ENCODE measurements around the gene PNPLA7. TPM values are rescaled to one million over a fixed set of nuclear protein-coding genes. Genes with fewer than 3 reads are reported as not detected.
A peak's percentile ranks its signal among the peaks of the same experiment; 100 is the strongest.
"Not testable (repeated sequence)": the region's sequence is repeated elsewhere in the genome, so short reads cannot be mapped to it uniquely, and the experiment has no call there.

PNPLA7 gene
- total RNA-seq, 2 donors from 2014 or later = 1.2 to 7.1 TPM

DNA sequence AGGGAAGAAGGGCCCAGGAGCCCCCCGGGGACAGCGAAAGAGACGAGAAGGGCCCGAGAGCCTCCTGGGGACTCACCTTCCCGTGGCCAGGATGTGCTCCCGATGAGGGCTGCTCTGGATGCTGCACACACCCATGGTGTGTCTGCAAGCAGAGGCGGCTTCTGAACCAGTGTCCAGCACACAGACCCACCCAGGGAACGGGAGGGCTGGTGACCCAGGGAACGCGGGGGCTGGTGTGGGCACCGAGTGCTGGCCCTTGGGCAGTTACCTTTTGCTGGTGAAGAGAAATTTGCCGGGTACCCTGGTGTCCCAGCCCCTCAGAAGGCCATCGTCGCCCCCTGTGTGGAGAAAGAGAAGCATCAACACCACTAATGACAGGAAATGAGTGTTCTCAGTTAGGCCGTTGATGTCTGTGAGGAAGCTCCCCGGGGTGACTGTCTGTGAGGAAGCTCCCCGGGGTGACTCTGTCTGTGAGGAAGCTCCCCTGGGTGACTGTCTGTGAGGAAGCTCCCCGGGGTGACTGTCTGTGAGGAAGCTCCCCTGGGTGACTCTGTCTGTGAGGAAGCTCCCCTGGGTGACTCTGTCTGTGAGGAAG, 14.7 kb upstream of the PNPLA7 start:
- ATAC-seq (peak; percentile 36 to 51), DNase-seq (ENCODE audit: low spot score) (no peak)
- peaks cover 0 to 18% of the 10 kb centered on the region in 2 donors for H3K4me1 Mint-ChIP-seq (ENCODE audit: low read depth in 2 of 2)
- no peaks in the 10 kb centered on the region for H3K27me3 Mint-ChIP-seq
- H3K27ac Mint-ChIP-seq = peak overlapping the region in 1 of 2 donors; percentile 47
- H3K9me3 Mint-ChIP-seq = no peaks in the 10 kb centered on the region
- H3K4me3 Mint-ChIP-seq = no peak overlapping the region
- H3K36me3 Mint-ChIP-seq = peaks cover 8% of the 10 kb centered on the region

- no peaks in the 10 kb centered on the region for H3K27me3 Mint-ChIP-seq
- H3K36me3 Mint-ChIP-seq = peaks cover 13% of the 10 kb centered on the region
- peak overlapping the region in 1 of 2 donors; percentile 47 for H3K27ac Mint-ChIP-seq
- H3K9me3 Mint-ChIP-seq = no peaks in the 10 kb centered on the region
- DNase-seq (ENCODE audit: low spot score) (no peak), ATAC-seq (no peak)
- H3K4me3 Mint-ChIP-seq = no peak overlapping the region
- peaks cover 0 to 14% of the 10 kb centered on the region in 2 donors for H3K4me1 Mint-ChIP-seq (ENCODE audit: low read depth in 2 of 2)
Observed at GRCh38 chr9:137564134-137564533, 13.9 kb upstream of the PNPLA7 start.

- H3K27ac Mint-ChIP-seq = no peak overlapping the region
- H3K27me3 Mint-ChIP-seq = no peaks in the 10 kb centered on the region
- no peak for DNase-seq (ENCODE audit: low spot score)
- H3K36me3 Mint-ChIP-seq = peaks cover 14% of the 10 kb centered on the region
- H3K4me1 Mint-ChIP-seq (ENCODE audit: low read depth in 2 of 2) = peaks cover 0 to 10% of the 10 kb centered on the region in 2 donors
- H3K4me3 Mint-ChIP-seq = no peak overlapping the region
- H3K9me3 Mint-ChIP-seq = no peaks in the 10 kb centered on the region
- ATAC-seq = no peak
Observed at GRCh38 chr9:137558127-137558526, 7.9 kb upstream of the PNPLA7 start.

- no peak overlapping the region for H3K4me3 Mint-ChIP-seq
- H3K27ac Mint-ChIP-seq = no peak overlapping the region
- H3K36me3 Mint-ChIP-seq = peaks cover 14% of the 10 kb centered on the region
- peaks cover 5 to 12% of the 10 kb centered on the region in 2 donors for H3K4me1 Mint-ChIP-seq (ENCODE audit: low read depth in 2 of 2)
- H3K27me3 Mint-ChIP-seq = no peaks in the 10 kb centered on the region
- ATAC-seq (no peak), DNase-seq (ENCODE audit: low spot score) (no peak)
- H3K9me3 Mint-ChIP-seq = no peaks in the 10 kb centered on the region
Observed at GRCh38 chr9:137556069-137556838, 6.1 kb upstream of the PNPLA7 start.

GRCh38 chr9:137555179-137555578, 5.0 kb upstream of the PNPLA7 start:
- no peak overlapping the region for H3K4me3 Mint-ChIP-seq
- DNase-seq (ENCODE audit: low spot score) = no peak
- no peak overlapping the region for H3K27ac Mint-ChIP-seq

GRCh38 chr9:137554349-137554748, 4.1 kb upstream of the PNPLA7 start:
- Mint-ChIP-seq H3K9me3 (no peaks in the 10 kb centered on the region), H3K27ac (no peak overlapping the region), H3K27me3 (no peaks in the 10 kb centered on the region), H3K36me3 (peaks cover 8% of the 10 kb centered on the region), H3K4me3 (no peak overlapping the region), H3K4me1 (ENCODE audit: low read depth in 2 of 2) (peaks cover 5 to 19% of the 10 kb centered on the region in 2 donors)
- ATAC-seq (no peak), DNase-seq (ENCODE audit: low spot score) (no peak)

More at GRCh38 chr9:137555179-137555578, 5.0 kb upstream of the PNPLA7 start:
- H3K4me1 Mint-ChIP-seq (ENCODE audit: low read depth in 2 of 2) = peaks cover 5 to 14% of the 10 kb centered on the region in 2 donors
- no peaks in the 10 kb centered on the region for H3K27me3 Mint-ChIP-seq
- H3K9me3 Mint-ChIP-seq = no peaks in the 10 kb centered on the region
- no peak for ATAC-seq
- peaks cover 14% of the 10 kb centered on the region for H3K36me3 Mint-ChIP-seq

DNA sequence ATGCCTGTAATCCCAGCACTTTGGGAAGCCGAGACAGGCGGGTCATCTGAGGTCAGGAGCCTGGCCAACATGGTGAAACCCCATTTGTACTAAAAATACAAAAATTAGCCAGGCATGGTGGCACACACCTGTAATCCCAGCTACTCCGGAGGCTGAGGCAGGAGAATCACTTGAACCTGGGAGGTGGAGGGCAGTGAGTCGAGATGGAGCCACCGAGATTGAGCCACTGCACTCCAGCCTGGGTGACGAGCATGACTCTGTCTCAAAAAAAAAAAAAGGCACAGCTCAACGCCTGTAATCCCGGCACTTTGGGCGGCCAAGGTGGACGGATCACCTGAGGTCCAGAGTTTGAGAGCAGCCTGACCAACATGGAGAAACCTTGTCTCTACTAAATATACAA, 3.5 kb upstream of the PNPLA7 start:
- not testable (repeated sequence) for H3K27me3 Mint-ChIP-seq, H3K36me3 Mint-ChIP-seq, H3K27ac Mint-ChIP-seq

DNA sequence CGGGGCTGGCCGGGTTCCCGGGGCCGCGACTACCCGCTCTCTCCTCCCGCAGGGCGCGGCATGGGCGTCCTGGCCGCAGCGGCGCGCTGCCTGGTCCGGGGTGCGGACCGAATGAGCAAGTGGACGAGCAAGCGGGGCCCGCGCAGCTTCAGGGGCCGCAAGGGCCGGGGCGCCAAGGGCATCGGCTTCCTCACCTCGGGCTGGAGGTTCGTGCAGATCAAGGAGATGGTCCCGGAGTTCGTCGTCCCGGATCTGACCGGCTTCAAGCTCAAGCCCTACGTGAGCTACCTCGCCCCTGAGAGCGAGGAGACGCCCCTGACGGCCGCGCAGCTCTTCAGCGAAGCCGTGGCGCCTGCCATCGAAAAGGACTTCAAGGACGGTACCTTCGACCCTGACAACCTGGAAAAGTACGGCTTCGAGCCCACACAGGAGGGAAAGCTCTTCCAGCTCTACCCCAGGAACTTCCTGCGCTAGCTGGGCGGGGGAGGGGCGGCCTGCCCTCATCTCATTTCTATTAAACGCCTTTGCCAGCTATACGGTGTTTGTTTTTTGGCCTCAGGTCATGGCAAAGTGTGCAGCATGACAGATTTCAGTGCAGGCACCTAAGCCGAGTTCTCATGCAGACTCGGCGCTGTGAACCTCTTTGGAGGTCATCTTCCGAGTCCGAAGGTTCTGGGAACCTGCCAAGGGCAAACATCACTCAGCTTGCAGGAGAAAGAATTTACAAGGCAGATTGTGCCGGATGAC, 2.0 kb upstream of the PNPLA7 start:
- peaks cover 8% of the 10 kb centered on the region for H3K36me3 Mint-ChIP-seq
- peak overlapping the region; percentile 91 for H3K4me3 Mint-ChIP-seq
- DNase-seq (ENCODE audit: low spot score) (no peak), ATAC-seq (peak; percentile 1 to 10)
- H3K9me3 Mint-ChIP-seq = no peaks in the 10 kb centered on the region
- peaks cover 5 to 19% of the 10 kb centered on the region in 2 donors for H3K4me1 Mint-ChIP-seq (ENCODE audit: low read depth in 2 of 2)
- H3K27ac Mint-ChIP-seq = peak overlapping the region; percentile 51 to 75
- no peaks in the 10 kb centered on the region for H3K27me3 Mint-ChIP-seq

More for the DNA sequence above, 3.5 kb upstream of the PNPLA7 start:
- not testable (repeated sequence) for H3K4me3 Mint-ChIP-seq; ATAC-seq; H3K9me3 Mint-ChIP-seq; DNase-seq (ENCODE audit: low spot score)
- peaks cover 5 to 19% of the 10 kb centered on the region in 2 donors for H3K4me1 Mint-ChIP-seq (ENCODE audit: low read depth in 2 of 2)

- Mint-ChIP-seq H3K27ac (peak within 1 kb of the TSS; percentile 51 to 75), H3K4me1 (ENCODE audit: low read depth in 2 of 2) (peaks cover 5 to 19% of the 10 kb centered on the region in 2 donors), H3K4me3 (peak within 1 kb of the TSS; percentile 91), H3K9me3 (no peaks in the 10 kb centered on the region), H3K27me3 (no peaks in the 10 kb centered on the region), H3K36me3 (peaks cover 8% of the 10 kb centered on the region)
- ATAC-seq (peak; percentile 97), DNase-seq (ENCODE audit: low spot score) (peak; percentile 93)
Observed at GRCh38 chr9:137551264-137552021, 1.2 kb upstream of the PNPLA7 start, which contains the start of gene MRPL41. MRPL41 (plus strand) TSS chr9:137551879; CDS start chr9:137552082, 203 bp downstream.

DNA sequence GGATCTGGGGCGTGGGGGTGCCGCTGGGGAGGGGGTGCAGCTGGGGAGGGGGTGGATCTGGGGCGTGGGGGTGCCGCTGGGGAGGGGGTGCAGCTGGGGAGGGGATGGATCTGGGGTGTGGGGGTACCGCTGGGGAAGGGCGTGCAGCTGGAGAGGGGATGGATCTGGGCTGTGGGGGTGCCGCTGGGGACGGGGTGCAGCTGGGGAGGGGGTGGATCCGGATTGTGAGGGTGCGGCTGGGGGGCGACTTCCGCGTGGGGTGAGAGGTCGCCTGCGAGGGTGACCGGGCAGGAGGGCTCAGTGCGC, 709 bp upstream of the PNPLA7 start:
- H3K27ac Mint-ChIP-seq; H3K27me3 Mint-ChIP-seq; H3K36me3 Mint-ChIP-seq; DNase-seq (ENCODE audit: low spot score); ATAC-seq; H3K4me3 Mint-ChIP-seq; H3K9me3 Mint-ChIP-seq: not testable (repeated sequence)
- H3K4me1 Mint-ChIP-seq (ENCODE audit: low read depth in 2 of 2) = peaks cover 5 to 19% of the 10 kb centered on the region in 2 donors

GRCh38 chr9:137547687-137548543, 2.3 kb downstream of the PNPLA7 start:
- DNase-seq (ENCODE audit: low spot score) (no peak), ATAC-seq (no peak)
- Mint-ChIP-seq H3K9me3 (no peaks in the 10 kb centered on the region), H3K4me1 (ENCODE audit: low read depth in 2 of 2) (peaks cover 5 to 15% of the 10 kb centered on the region in 2 donors), H3K36me3 (no peaks in the 10 kb centered on the region), H3K27me3 (no peaks in the 10 kb centered on the region), H3K27ac (no peak overlapping the region), H3K4me3 (no peak overlapping the region)

DNA sequence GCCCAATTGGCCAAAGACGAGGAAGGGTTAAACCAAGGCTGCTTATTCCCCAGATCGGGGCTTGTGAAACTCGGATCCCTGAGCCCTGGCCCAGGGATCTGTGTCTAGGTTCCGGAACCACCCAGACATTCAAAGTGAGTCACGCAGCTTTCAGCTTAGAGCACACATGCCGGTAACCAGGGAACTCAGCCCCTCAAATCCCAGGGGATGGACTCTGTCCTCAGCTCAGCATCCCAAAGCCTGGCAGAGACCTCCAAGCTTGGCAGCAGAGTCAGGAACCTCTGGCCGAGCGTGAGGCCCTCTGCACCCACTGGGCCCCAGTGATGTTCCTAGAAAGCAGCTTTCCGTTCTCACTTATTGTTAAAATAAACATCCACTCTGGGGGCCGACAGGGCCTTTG, 5.1 kb downstream of the PNPLA7 start:
- H3K27me3 Mint-ChIP-seq = no peaks in the 10 kb centered on the region
- DNase-seq (ENCODE audit: low spot score) (no peak), ATAC-seq (no peak)
- H3K9me3 Mint-ChIP-seq = no peaks in the 10 kb centered on the region
- H3K36me3 Mint-ChIP-seq = no peaks in the 10 kb centered on the region
- no peak overlapping the region for H3K27ac Mint-ChIP-seq
- H3K4me3 Mint-ChIP-seq = no peak overlapping the region
- H3K4me1 Mint-ChIP-seq (ENCODE audit: low read depth in 2 of 2) = peaks cover 0 to 8% of the 10 kb centered on the region in 2 donors
